ENCODE results near the gene NABP1.

DNA sequence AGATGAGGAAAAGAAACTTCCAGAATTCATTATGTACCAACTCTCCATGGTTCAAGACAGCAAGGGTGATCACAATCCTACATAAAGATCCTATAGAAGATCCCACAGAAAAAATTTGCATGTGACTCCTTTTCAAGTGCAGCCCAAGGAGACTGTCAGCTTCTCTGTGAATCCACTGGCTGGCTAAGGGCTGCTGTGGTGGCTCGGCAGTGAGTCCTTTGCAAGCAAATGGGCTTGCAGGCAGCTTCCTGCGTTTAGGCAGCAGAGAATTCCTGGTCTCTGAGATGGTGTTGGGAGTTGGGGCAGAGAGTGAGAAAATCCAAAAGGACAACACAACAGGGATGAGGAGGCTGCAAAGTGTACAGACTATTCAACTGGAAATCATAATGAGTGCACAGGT lies 43.4 kb downstream of the NABP1 start:
- TF ChIP-seq ESRRG (CRISPR knock-in tag; IDR thresholded peaks at IDR 0.05) (no peak), ZNF70 (CRISPR knock-in tag; IDR thresholded peaks at IDR 0.05) (no peak), ZFP3 (CRISPR knock-in tag; IDR thresholded peaks at IDR 0.05) (no peak), CSDC2 (CRISPR knock-in tag; IDR thresholded peaks at IDR 0.05) (no peak), ARNTL (CRISPR knock-in tag; IDR thresholded peaks at IDR 0.05; ENCODE audit: borderline replicate concordance, low read depth) (no peak), RARB (CRISPR knock-in tag; IDR thresholded peaks at IDR 0.05) (no peak)
- TF ChIP-seq, protein P1, sequence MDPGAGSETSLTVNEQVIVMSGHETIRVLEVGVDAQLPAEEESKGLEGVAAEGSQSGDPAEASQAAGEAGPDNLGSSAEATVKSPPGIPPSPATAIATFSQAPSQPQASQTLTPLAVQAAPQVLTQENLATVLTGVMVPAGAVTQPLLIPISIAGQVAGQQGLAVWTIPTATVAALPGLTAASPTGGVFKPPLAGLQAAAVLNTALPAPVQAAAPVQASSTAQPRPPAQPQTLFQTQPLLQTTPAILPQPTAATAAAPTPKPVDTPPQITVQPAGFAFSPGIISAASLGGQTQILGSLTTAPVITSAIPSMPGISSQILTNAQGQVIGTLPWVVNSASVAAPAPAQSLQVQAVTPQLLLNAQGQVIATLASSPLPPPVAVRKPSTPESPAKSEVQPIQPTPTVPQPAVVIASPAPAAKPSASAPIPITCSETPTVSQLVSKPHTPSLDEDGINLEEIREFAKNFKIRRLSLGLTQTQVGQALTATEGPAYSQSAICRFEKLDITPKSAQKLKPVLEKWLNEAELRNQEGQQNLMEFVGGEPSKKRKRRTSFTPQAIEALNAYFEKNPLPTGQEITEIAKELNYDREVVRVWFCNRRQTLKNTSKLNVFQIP (CRISPR knock-in tag; IDR thresholded peaks at IDR 0.05; ENCODE audit: borderline replicate concordance, low read depth): no peak
- TF ChIP-seq, protein P2, sequence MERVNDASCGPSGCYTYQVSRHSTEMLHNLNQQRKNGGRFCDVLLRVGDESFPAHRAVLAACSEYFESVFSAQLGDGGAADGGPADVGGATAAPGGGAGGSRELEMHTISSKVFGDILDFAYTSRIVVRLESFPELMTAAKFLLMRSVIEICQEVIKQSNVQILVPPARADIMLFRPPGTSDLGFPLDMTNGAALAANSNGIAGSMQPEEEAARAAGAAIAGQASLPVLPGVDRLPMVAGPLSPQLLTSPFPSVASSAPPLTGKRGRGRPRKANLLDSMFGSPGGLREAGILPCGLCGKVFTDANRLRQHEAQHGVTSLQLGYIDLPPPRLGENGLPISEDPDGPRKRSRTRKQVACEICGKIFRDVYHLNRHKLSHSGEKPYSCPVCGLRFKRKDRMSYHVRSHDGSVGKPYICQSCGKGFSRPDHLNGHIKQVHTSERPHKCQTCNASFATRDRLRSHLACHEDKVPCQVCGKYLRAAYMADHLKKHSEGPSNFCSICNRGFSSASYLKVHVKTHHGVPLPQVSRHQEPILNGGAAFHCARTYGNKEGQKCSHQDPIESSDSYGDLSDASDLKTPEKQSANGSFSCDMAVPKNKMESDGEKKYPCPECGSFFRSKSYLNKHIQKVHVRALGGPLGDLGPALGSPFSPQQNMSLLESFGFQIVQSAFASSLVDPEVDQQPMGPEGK (CRISPR knock-in tag; IDR thresholded peaks at IDR 0.05; ENCODE audit: borderline replicate concordance): no peak

All from SK-N-SH treated with all-trans-retinoic acid at 6 μM for 48 hours (cell line).